ENCODE results near the gene MAP3K15.

DNA sequence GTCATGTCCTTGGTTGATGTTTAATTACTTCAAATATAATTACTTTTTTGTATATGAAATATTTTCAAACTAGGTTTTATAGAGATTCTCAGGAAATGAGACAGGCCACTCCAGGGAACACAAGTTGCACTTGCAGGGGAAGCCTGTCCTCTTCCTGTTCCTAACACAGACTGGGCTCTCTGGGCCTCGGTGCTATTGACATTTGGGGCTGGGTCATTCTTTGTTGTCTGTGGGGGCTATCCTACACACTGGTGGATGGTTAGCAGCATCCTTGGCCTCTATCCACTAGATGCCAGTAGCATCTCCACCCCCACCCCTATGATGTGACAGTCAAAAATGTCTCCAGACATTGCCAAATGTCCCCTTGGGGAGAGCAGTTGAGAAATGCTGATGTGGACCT is 49.3 kb upstream of the MAP3K15 start:
- TF ChIP-seq POLR2AphosphoS5 (IDR thresholded peaks at IDR 0.05; ENCODE audit: low read depth, low read length) (no peak), SIN3A (IDR thresholded peaks at IDR 0.05; ENCODE audit: borderline replicate concordance, insufficient read depth, low read length) (no peak)
- TF ChIP-seq, protein P1, sequence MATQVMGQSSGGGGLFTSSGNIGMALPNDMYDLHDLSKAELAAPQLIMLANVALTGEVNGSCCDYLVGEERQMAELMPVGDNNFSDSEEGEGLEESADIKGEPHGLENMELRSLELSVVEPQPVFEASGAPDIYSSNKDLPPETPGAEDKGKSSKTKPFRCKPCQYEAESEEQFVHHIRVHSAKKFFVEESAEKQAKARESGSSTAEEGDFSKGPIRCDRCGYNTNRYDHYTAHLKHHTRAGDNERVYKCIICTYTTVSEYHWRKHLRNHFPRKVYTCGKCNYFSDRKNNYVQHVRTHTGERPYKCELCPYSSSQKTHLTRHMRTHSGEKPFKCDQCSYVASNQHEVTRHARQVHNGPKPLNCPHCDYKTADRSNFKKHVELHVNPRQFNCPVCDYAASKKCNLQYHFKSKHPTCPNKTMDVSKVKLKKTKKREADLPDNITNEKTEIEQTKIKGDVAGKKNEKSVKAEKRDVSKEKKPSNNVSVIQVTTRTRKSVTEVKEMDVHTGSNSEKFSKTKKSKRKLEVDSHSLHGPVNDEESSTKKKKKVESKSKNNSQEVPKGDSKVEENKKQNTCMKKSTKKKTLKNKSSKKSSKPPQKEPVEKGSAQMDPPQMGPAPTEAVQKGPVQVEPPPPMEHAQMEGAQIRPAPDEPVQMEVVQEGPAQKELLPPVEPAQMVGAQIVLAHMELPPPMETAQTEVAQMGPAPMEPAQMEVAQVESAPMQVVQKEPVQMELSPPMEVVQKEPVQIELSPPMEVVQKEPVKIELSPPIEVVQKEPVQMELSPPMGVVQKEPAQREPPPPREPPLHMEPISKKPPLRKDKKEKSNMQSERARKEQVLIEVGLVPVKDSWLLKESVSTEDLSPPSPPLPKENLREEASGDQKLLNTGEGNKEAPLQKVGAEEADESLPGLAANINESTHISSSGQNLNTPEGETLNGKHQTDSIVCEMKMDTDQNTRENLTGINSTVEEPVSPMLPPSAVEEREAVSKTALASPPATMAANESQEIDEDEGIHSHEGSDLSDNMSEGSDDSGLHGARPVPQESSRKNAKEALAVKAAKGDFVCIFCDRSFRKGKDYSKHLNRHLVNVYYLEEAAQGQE (IDR thresholded peaks at IDR 0.05; ENCODE audit: insufficient read depth in 1 of 2, low read depth in 2 of 2, low read length in 2 of 2): no peak
